Neural cell (in vitro differentiated cells): ENCODE results near the gene DEUP1. TPM values are rescaled to one million over a fixed set of nuclear protein-coding genes. Genes with fewer than 3 reads are reported as not detected.

Source experiments
- H2AFZ ChIP-seq: fragments of 200-600, 300-800 bp; sonication (generic), shearing (Covaris generic); 2 replicates; pipeline ENCODE4 v1.6.0; 2014; ENCODE audit warnings: low read depth, mild to moderate bottlenecking, antibody characterized with exemption, low read length, moderate library complexity
- H3F3A ChIP-seq: fragments of 200-600 bp; shearing (Covaris generic); 2 replicates; pipeline ENCODE4 v1.6.1; 2016; ENCODE audit warnings: mild to moderate bottlenecking, moderate library complexity, mixed read lengths, antibody characterized with exemption, low read length; ENCODE audit not compliant: insufficient read depth, poor library complexity, severe bottlenecking
- H3K27ac ChIP-seq: fragments of 200-600, 300-800 bp; sonication (generic), shearing (Covaris generic); 2 replicates; pipeline ENCODE4 v1.5.1; 2014; ENCODE audit warnings: mild to moderate bottlenecking, low read length, moderate library complexity
- H3K27me3 ChIP-seq: fragments of 300-800, 200-600 bp; sonication (generic), shearing (Covaris generic); 2 replicates; pipeline ENCODE4 v1.6.0; 2014; ENCODE audit warnings: mild to moderate bottlenecking, low read depth, low read length, moderate library complexity; ENCODE audit not compliant: insufficient read depth
- H3K36me3 ChIP-seq: fragments of 300-800, 200-600 bp; sonication (generic), shearing (Covaris generic); 2 replicates; pipeline ENCODE4 v1.5.1; 2014; ENCODE audit warnings: mild to moderate bottlenecking, antibody characterized with exemption, low read length, moderate library complexity; ENCODE audit not compliant: insufficient read depth
- H3K4me2 ChIP-seq: fragments of 300-800, 200-600 bp; sonication (generic), shearing (Covaris generic); 2 replicates; pipeline ENCODE4 v1.6.0; 2014; ENCODE audit warnings: mild to moderate bottlenecking, low read length
- H3K4me3 ChIP-seq: fragments of 300-800, 200-600 bp; sonication (generic), shearing (Covaris generic); 2 replicates; pipeline ENCODE4 v1.5.1; 2014; ENCODE audit warnings: mild to moderate bottlenecking, low read length, moderate library complexity
- H3K79me2 ChIP-seq: fragments of 200-600 bp; shearing (Covaris generic); replicated peaks from 2 replicates; pipeline ENCODE4 v1.6.0; 2014; ENCODE audit warnings: mild to moderate bottlenecking, low read length, moderate library complexity; ENCODE audit not compliant: insufficient read depth
- H3K9ac ChIP-seq: fragments of 300-800, 200-600 bp; sonication (generic), shearing (Covaris generic); 2 replicates; pipeline ENCODE4 v1.6.1; 2016; ENCODE audit warnings: mild to moderate bottlenecking, low read length, mixed read lengths
- H3K9me2 ChIP-seq: fragments of 200-600 bp; shearing (Covaris generic); 2 replicates; pipeline ENCODE4 v1.6.1; 2016; ENCODE audit warnings: mild to moderate bottlenecking, low read length, mixed read lengths; ENCODE audit not compliant: insufficient read depth
- H3K9me3 ChIP-seq: fragments of 200-600, 300-800 bp; sonication (generic), shearing (Covaris generic); 2 replicates; pipeline ENCODE4 v1.6.1; 2016; ENCODE audit warnings: mild to moderate bottlenecking, mixed run types, low read length, moderate library complexity, mixed read lengths
- H4K20me1 ChIP-seq: fragments of 200-600 bp; shearing (Covaris generic); 2 replicates; pipeline ENCODE4 v1.6.1; 2016; ENCODE audit warnings: mild to moderate bottlenecking, mixed run types; ENCODE audit not compliant: insufficient read depth
- EP300 ChIP-seq: fragments of 450-650 bp; conservative IDR thresholded peaks from 2 replicates; pipeline ENCODE4 v1.6.1; 2014; ENCODE audit warnings: antibody characterized with exemption, mild to moderate bottlenecking, moderate library complexity; ENCODE audit not compliant: poor library complexity, severe bottlenecking
- EZH2 ChIP-seq: fragments of 200-600, 300-800 bp; shearing (Covaris generic), sonication (generic); IDR thresholded peaks from 2 replicates; pipeline ENCODE4 v1.6.1; 2014; ENCODE audit warnings: antibody characterized with exemption, low read length, borderline replicate concordance, mild to moderate bottlenecking; ENCODE audit not compliant: insufficient read depth, poor library complexity, severe bottlenecking
- MXI1 ChIP-seq: fragments of 450-650 bp; conservative IDR thresholded peaks from 2 replicates; pipeline ENCODE4 v1.6.1; 2014; ENCODE audit warnings: antibody characterized with exemption, mild to moderate bottlenecking; ENCODE audit not compliant: poor library complexity, severe bottlenecking
- POLR2AphosphoS5 ChIP-seq: IDR thresholded peaks from 2 replicates; pipeline ENCODE4 v1.6.1; 2012
- RAD21 ChIP-seq: fragments of 450-650 bp; conservative IDR thresholded peaks from 2 replicates; pipeline ENCODE4 v1.6.1; 2014; ENCODE audit warnings: antibody characterized with exemption, mild to moderate bottlenecking, moderate library complexity
- SMC3 ChIP-seq: fragments of 450-650 bp; conservative IDR thresholded peaks from 2 replicates; pipeline ENCODE4 v1.6.1; 2014; ENCODE audit warnings: antibody characterized with exemption, mild to moderate bottlenecking, moderate library complexity; ENCODE audit not compliant: poor library complexity
- TAF1 ChIP-seq: IDR thresholded peaks from 2 replicates; pipeline ENCODE4 v1.6.1; 2012; ENCODE audit warnings: low read depth
- polyA plus RNA-seq: library from polyadenylated mRNA; depleted of rRNA; stranded (reverse); fragments of >200 nt; gene quantifications from 2 replicates; pipeline ENCODE4 v1.2.3, GENCODE V29; 2014
- TF ChIP-seq, protein P1 (sequence below): fragments of 450-650 bp; IDR thresholded peaks from 2 replicates; pipeline ENCODE4 v1.5.1; 2014; ENCODE audit warnings: antibody characterized with exemption, mild to moderate bottlenecking, moderate library complexity; ENCODE audit not compliant: poor library complexity, severe bottlenecking
- TF ChIP-seq, protein P2 (sequence below): IDR thresholded peaks from 2 replicates; pipeline ENCODE4 v1.6.1; 2012; ENCODE audit warnings: borderline replicate concordance

Gene DEUP1
- polyA plus RNA-seq, 1 donor from 2014 or later: 0.46 TPM

DNA sequence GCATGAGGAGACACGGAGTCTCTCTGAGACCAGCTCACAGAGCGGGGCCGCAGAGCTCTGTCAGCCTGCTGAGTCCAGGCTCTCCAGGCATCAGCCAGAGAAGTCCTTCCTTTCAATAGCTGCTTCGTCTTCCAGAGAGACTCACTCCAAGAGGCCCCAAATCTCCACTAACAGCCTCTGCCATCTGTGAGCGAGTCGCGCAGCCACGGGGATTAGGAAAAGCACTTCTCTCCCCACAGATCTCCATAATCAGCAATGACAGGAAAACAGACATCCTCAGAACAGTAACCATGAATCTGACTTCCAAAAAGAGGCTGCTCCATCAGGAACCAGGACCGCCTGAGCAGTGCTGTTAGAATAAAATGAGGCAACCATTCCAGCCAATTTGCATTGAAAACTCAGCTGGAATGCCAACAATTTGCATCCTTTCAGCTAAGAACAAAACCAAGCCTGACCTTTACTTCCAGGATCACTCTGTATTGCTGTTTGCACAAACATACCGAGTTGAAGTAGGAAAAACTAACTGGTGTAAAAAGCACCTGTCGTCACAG, 147.2 kb downstream of the DEUP1 start:
- Histone ChIP-seq H3K27ac (peak overlapping the region; percentile 23), H3K9ac (peak overlapping the region; percentile 1)

DNA sequence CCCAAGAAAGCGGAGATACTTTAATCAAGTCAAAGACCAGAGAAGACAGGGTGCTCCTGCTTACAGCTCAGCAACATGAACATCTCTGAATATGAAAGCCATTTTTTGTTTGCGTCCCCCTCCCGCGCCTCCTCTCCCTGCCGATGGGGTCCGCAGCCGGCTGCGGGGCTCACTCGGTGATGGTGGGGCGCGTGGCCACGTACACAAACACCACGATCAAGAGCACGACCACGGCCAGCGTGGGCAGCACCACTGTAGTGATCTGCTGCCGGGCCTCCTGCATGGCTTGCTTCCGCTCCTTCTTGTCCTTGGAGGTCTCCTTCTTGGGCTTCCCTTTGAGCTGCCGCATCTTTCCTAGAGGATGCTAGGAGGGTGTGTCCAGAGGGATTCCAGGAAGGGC, 148.3 kb downstream of the DEUP1 start:
- Histone ChIP-seq H3K9me2 (no peaks in the 10 kb centered on the region), H4K20me1 (no peaks in the 10 kb centered on the region), H2AFZ (no peak overlapping the region), H3K36me3 (no peaks in the 10 kb centered on the region), H3K79me2 (no peaks in the 10 kb centered on the region), H3K9ac (no peak overlapping the region), H3K4me2 (no peak overlapping the region), H3K27ac (no peak overlapping the region), H3K4me3 (no peak overlapping the region), H3K9me3 (no peaks in the 10 kb centered on the region), H3K27me3 (no peaks in the 10 kb centered on the region), H3F3A (peaks cover 6% of the 10 kb centered on the region)
- TF ChIP-seq EZH2 (no peak), TAF1 (no peak), RAD21 (no peak), POLR2AphosphoS5 (no peak), EP300 (no peak), SMC3 (no peak), MXI1 (no peak)
- TF ChIP-seq, protein P1, sequence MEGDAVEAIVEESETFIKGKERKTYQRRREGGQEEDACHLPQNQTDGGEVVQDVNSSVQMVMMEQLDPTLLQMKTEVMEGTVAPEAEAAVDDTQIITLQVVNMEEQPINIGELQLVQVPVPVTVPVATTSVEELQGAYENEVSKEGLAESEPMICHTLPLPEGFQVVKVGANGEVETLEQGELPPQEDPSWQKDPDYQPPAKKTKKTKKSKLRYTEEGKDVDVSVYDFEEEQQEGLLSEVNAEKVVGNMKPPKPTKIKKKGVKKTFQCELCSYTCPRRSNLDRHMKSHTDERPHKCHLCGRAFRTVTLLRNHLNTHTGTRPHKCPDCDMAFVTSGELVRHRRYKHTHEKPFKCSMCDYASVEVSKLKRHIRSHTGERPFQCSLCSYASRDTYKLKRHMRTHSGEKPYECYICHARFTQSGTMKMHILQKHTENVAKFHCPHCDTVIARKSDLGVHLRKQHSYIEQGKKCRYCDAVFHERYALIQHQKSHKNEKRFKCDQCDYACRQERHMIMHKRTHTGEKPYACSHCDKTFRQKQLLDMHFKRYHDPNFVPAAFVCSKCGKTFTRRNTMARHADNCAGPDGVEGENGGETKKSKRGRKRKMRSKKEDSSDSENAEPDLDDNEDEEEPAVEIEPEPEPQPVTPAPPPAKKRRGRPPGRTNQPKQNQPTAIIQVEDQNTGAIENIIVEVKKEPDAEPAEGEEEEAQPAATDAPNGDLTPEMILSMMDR: no peak
- TF ChIP-seq, protein P2, sequence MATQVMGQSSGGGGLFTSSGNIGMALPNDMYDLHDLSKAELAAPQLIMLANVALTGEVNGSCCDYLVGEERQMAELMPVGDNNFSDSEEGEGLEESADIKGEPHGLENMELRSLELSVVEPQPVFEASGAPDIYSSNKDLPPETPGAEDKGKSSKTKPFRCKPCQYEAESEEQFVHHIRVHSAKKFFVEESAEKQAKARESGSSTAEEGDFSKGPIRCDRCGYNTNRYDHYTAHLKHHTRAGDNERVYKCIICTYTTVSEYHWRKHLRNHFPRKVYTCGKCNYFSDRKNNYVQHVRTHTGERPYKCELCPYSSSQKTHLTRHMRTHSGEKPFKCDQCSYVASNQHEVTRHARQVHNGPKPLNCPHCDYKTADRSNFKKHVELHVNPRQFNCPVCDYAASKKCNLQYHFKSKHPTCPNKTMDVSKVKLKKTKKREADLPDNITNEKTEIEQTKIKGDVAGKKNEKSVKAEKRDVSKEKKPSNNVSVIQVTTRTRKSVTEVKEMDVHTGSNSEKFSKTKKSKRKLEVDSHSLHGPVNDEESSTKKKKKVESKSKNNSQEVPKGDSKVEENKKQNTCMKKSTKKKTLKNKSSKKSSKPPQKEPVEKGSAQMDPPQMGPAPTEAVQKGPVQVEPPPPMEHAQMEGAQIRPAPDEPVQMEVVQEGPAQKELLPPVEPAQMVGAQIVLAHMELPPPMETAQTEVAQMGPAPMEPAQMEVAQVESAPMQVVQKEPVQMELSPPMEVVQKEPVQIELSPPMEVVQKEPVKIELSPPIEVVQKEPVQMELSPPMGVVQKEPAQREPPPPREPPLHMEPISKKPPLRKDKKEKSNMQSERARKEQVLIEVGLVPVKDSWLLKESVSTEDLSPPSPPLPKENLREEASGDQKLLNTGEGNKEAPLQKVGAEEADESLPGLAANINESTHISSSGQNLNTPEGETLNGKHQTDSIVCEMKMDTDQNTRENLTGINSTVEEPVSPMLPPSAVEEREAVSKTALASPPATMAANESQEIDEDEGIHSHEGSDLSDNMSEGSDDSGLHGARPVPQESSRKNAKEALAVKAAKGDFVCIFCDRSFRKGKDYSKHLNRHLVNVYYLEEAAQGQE: no peak

More for the DNA sequence above, 147.2 kb downstream of the DEUP1 start:
- Histone ChIP-seq H3K4me3 (peak overlapping the region; percentile 41), H2AFZ (no peak overlapping the region), H3K27me3 (no peaks in the 10 kb centered on the region), H3K79me2 (no peaks in the 10 kb centered on the region), H3F3A (peaks cover 6% of the 10 kb centered on the region), H3K9me3 (no peaks in the 10 kb centered on the region), H3K36me3 (no peaks in the 10 kb centered on the region), H3K9me2 (no peaks in the 10 kb centered on the region), H4K20me1 (no peaks in the 10 kb centered on the region), H3K4me2 (no peak overlapping the region)
- TF ChIP-seq RAD21 (no peak), EZH2 (no peak), POLR2AphosphoS5 (no peak), TAF1 (no peak), MXI1 (no peak), EP300 (no peak), SMC3 (no peak)
- TF ChIP-seq, protein P1: no peak
- TF ChIP-seq, protein P2: no peak
